ENCODE measurements around the gene ZFR. TPM values are rescaled to one million over a fixed set of nuclear protein-coding genes. Genes with fewer than 3 reads are reported as not detected.

The ZFR gene
- total RNA-seq, 1 donor from 2014 or later: 64.3 TPM

DNA sequence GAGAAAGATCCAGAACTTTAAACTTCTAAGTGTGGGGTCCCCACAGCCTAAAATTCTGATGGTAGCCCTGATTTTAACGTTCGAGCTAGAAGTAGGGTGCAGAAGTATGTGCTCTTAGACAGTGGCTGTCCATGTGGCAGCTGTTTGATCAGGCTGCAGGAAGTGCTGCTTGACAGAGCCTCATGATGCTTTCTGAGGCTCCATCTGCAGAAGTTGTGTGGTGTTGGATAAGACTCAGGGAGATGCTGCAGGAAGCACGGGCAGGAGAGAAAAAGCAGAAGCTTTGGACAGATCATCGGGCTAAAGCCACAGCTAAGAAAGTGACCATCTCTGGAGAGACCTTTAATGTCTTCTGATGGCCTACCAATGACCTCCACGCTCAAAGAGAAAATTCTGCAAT lies 139.9 kb downstream of the ZFR start:
- ChIA-PET POLR2A (interaction anchor here (0.6 kb wide), 1 partner anchor 10 kb away, joined by 3 read pairs; no protein-coding TSS in a partner anchor), CTCF (no interaction called here)
- DNase-seq (no peak), ATAC-seq (ENCODE audit: low read depth) (no peak)
- Mint-ChIP-seq H3K36me3 (ENCODE audit: low read depth) (peaks cover 12% of the 10 kb centered on the region), H3K4me3 (no peak overlapping the region), H3K4me1 (peaks cover 65% of the 10 kb centered on the region), H3K27ac (no peak overlapping the region), H3K27me3 (no peaks in the 10 kb centered on the region), H3K9me3 (no peaks in the 10 kb centered on the region)
- TF ChIP-seq, protein P1, sequence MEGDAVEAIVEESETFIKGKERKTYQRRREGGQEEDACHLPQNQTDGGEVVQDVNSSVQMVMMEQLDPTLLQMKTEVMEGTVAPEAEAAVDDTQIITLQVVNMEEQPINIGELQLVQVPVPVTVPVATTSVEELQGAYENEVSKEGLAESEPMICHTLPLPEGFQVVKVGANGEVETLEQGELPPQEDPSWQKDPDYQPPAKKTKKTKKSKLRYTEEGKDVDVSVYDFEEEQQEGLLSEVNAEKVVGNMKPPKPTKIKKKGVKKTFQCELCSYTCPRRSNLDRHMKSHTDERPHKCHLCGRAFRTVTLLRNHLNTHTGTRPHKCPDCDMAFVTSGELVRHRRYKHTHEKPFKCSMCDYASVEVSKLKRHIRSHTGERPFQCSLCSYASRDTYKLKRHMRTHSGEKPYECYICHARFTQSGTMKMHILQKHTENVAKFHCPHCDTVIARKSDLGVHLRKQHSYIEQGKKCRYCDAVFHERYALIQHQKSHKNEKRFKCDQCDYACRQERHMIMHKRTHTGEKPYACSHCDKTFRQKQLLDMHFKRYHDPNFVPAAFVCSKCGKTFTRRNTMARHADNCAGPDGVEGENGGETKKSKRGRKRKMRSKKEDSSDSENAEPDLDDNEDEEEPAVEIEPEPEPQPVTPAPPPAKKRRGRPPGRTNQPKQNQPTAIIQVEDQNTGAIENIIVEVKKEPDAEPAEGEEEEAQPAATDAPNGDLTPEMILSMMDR (IDR thresholded peaks at IDR 0.05): no peak
- intact Hi-C loops (cut with micrococcal nuclease): no loop called here

Other genes with a start within 250 kb of the ZFR start
- gene MTMR12, start 131.8 kb downstream of the ZFR start, total RNA-seq: 26.8 and 36.3 TPM in 2 replicates
- 213 and 237 TPM in 2 replicates for gene SUB1, start 140.8 kb upstream of the ZFR start, total RNA-seq